IPS-15b (cell line): ENCODE results near the gene USP13.

Experiments used
- H3K27me3 ChIP-seq: one replicate; pipeline ENCODE4 v1.6.1; 2013; ENCODE audit warnings: low read length; ENCODE audit not compliant: control insufficient read depth, insufficient read depth
- H3K36me3 ChIP-seq: one replicate; pipeline ENCODE4 v1.6.1; 2013; ENCODE audit warnings: low read length; ENCODE audit not compliant: control insufficient read depth, insufficient read depth
- H3K4me1 ChIP-seq: one replicate; pipeline ENCODE4 v1.6.1; 2013; ENCODE audit warnings: mild to moderate bottlenecking, low read length; ENCODE audit not compliant: control insufficient read depth, insufficient read depth
- H3K4me3 ChIP-seq: one replicate; pipeline ENCODE4 v1.5.1; 2013; ENCODE audit warnings: low read depth, low read length
- H3K9ac ChIP-seq: one replicate; pipeline ENCODE4 v1.6.1; 2013; ENCODE audit warnings: low read depth, mild to moderate bottlenecking, low read length
- H3K9me3 ChIP-seq: one replicate; pipeline ENCODE4 v1.6.1; 2013; ENCODE audit warnings: mild to moderate bottlenecking, low read length; ENCODE audit not compliant: control insufficient read depth, insufficient read depth

Gene USP13

DNA sequence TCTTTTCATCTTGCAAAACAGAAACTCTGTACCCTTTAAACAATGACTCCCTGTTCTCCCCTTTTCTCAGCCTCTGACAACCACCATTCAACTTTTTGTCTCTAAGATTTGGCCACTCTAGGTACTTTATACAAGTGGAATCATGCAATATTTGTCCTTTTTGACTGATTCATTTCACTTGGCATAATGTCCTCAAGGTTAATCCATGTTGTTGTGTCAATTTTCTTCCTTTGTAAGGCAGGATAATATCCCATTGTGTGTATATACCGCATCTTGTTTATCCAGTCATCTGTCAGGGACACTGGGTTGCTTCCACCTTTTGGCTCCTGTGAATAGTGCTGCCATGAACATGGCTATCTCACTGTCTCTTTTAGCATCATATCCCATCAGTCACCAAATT lies 10.3 kb downstream of the USP13 start:
- Histone ChIP-seq H3K36me3 (no peaks in the 10 kb centered on the region), H3K9ac (no peak overlapping the region), H3K4me1 (peaks cover 18% of the 10 kb centered on the region), H3K4me3 (no peak overlapping the region), H3K9me3 (no peaks in the 10 kb centered on the region), H3K27me3 (no peaks in the 10 kb centered on the region)

DNA sequence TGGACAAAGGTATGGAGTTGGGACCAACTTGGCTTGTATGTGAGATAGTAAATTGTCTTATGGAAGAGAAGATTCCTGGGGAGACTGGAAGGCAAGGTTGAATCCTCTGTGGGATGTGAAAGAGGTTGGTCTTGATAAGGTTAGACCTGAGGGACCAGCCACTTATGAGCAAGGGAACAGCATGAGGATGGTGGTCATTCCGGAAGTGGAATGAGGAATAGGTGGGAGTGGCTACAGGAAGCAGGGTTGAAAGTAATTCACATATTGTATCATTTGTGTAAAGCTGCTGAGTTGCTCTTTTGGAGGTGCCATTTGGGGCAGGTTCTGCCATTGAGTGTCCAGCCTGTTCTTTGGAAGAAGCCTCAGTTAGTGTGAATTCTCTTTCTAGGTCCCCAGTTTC lies 13.2 kb downstream of the USP13 start:
- Histone ChIP-seq H3K27me3 (no peaks in the 10 kb centered on the region), H3K4me1 (peaks cover 13% of the 10 kb centered on the region), H3K4me3 (no peak overlapping the region), H3K9me3 (no peaks in the 10 kb centered on the region), H3K9ac (no peak overlapping the region), H3K36me3 (no peaks in the 10 kb centered on the region)

DNA sequence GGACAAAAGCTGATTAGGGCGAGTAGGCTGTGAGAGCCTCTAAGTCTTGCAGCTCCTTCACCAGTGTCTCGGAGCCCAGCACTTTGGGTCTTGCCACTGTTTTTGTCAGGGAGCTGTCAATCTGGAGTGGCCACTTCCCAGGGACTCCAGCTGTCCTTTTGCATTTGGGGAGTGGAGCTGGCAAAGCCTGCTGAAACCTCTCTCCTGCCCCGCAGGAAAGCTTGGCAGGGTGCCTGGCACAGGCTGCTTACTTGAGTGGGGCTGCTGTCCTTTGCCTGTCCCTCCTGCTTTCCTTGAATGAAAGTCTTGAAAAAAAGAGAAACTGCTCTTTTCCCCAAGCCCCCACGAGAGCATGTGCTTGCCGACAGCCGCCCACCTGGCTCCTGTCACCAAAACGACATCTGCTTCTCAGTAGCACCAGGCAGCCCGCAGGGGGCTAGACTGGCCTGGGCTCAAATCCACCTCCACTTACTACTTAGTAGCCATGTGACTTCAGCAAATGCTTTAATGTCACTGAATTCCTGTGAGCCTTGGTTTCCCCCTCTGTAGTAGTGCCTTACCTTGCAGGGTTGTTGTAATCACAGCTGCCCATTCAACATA lies 13.7 kb downstream of the USP13 start:
- no peaks in the 10 kb centered on the region for H3K9me3 ChIP-seq
- H3K4me3 ChIP-seq, result no peak overlapping the region
- peak overlapping the region; percentile 3 for H3K9ac ChIP-seq
- no peaks in the 10 kb centered on the region for H3K27me3 ChIP-seq
- peaks cover 13% of the 10 kb centered on the region for H3K4me1 ChIP-seq
- H3K36me3 ChIP-seq, result no peaks in the 10 kb centered on the region

DNA sequence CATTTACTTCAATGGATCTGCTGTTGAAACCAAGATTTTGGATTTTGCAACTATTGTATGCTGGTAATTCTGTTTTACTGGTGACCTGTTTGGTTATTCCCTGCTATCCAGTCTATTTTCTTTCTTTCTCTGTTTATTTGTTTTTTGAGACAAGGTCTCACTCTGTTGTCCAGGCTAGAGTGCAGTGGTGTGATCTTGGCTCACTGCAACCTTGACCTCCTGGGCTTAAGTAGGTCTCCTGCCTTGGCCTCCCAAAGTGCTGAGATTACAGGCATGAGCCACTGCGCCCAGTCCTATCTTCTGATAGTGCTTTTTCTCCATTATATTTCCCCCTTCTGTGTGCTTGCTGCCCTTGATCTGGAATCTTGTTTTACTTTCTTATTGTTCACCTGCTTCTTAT lies 15.6 kb downstream of the USP13 start:
- Histone ChIP-seq H3K27me3 (no peaks in the 10 kb centered on the region), H3K9me3 (no peaks in the 10 kb centered on the region), H3K4me1 (peaks cover 11% of the 10 kb centered on the region), H3K36me3 (no peaks in the 10 kb centered on the region), H3K9ac (no peak overlapping the region), H3K4me3 (no peak overlapping the region)

DNA sequence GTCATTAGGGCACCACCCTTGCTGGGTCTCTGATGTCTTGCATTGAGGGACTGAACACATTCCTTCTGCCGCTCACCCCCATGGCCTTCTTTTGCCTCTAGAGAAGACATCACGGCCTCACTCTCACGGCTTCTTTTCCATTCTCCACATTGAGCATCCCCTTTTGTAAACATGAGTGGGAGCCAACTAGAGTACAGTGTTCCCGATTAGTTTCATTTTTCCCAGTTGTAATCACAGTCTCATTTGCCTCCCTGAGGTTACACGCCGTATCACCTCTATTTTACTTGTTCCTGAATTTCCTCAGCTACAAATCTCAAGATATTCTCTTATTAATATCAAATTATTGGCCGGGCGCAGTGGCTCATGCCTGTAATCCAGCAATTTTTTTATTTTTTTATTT lies 17.5 kb downstream of the USP13 start:
- Histone ChIP-seq H3K4me3 (no peak overlapping the region), H3K36me3 (no peaks in the 10 kb centered on the region), H3K4me1 (peaks cover 11% of the 10 kb centered on the region), H3K27me3 (no peaks in the 10 kb centered on the region), H3K9me3 (no peaks in the 10 kb centered on the region), H3K9ac (no peak overlapping the region)

DNA sequence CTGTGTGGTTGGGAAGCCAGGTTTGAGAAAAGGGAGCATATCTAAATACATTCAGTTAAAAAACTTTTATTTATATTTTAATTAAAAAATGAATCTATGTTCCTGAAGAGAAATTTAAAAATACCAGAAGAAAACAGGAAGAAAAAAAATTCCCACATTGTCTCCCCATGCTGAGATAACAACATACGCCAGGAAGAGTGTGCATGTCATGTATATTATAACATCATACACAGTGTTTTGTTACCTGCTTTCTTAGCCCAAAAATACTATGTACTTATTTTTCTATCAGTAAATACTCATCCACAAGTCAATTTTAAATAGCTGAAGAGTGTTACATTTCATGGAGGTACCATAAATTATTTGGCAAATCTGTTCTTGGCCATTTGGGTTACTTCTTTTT lies 18.5 kb downstream of the USP13 start:
- H3K4me3 ChIP-seq, result no peak overlapping the region
- H3K9ac ChIP-seq, result no peak overlapping the region
- no peaks in the 10 kb centered on the region for H3K27me3 ChIP-seq
- no peaks in the 10 kb centered on the region for H3K36me3 ChIP-seq
- H3K9me3 ChIP-seq, result no peaks in the 10 kb centered on the region
- H3K4me1 ChIP-seq, result peaks cover 6% of the 10 kb centered on the region

DNA sequence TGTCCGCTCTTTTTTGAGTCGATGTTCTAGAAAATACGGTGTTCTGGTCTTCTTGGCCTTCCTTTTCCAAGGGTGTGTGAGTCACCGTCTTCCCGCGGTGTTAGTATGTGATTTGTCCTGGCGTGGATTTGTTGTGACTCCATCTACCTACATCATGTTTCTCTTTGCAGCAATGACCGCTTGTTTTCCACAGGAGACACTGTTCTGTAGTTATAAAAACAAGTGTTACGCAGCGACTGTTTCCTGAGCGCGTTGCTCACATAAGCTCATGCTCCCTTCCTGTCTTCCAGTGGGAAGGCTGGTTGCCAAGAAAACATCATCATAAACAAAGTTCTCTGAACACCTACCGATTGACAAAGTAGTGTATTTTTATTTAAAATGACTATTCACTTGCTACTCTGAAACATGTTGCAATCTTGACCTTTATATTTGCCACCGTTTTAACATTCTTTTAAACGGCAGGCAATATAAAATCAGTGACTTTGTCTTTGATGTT lies 19.0 kb downstream of the USP13 start:
- Histone ChIP-seq H3K4me3 (no peak overlapping the region), H3K9me3 (no peaks in the 10 kb centered on the region), H3K36me3 (no peaks in the 10 kb centered on the region), H3K9ac (no peak overlapping the region), H3K27me3 (no peaks in the 10 kb centered on the region), H3K4me1 (peaks cover 2% of the 10 kb centered on the region)

DNA sequence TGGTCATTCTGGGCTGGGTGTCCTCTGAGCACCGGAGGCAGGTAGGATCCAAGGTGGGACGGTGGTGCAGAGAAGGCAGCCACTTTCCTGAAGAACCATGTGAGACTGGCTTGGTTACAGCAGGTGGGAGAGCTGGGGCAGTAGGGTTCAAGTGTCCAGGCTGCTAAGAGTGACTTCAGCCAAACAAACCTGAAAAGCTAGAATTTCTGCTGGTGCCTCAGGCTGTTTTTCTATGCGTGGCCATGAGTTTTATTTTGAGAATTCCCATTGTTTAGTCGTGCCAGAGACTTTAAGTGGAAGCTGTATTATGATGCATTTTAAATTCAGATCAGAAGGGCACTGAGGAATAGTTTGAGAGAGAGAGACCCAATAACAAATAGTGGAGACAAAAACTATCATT lies 20.1 kb downstream of the USP13 start:
- Histone ChIP-seq H3K36me3 (no peaks in the 10 kb centered on the region), H3K4me3 (no peak overlapping the region), H3K27me3 (no peaks in the 10 kb centered on the region), H3K4me1 (no peaks in the 10 kb centered on the region), H3K9ac (peak overlapping the region; percentile 12), H3K9me3 (no peaks in the 10 kb centered on the region)

DNA sequence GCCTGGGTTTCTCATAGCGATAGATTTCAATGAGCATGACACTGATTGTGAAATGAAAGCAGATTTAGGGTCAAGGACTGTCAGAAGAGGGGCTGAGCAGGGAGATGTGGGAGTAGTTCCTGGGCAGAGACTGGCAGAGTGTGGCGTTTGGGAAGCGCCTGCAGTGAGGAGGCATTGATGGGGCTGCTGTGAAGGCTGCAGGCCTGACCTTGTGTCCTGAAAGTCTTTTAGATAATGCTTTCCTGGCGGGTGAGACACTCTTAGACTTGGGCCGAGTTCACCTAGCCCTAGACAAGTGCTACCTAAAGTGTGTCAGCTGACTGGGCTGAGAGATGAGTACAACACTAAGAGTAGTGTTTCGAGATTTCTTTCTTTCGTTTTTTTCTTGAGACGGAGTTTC lies 20.7 kb downstream of the USP13 start:
- Histone ChIP-seq H3K9me3 (no peaks in the 10 kb centered on the region), H3K27me3 (no peaks in the 10 kb centered on the region), H3K9ac (no peak overlapping the region), H3K36me3 (no peaks in the 10 kb centered on the region), H3K4me1 (no peaks in the 10 kb centered on the region), H3K4me3 (no peak overlapping the region)

DNA sequence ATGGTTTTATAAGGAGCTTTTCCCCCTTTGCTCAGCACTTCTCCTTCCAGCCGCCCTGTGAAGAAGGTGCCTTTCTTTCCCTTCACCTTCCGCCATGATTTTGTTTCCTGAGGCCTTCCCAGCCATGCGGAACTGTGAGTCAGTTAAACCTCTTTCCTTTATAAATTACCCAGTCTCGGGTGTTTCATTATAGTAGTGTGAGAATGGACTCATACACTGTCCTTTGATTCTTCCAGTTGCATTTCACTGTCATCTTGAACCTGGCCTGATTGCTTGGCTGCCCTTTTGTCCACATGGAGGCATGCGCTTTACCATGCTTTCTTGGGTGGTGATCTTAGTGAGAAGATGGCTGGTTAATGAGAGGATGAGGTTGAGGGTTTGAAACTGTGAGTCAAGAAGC lies 23.2 kb downstream of the USP13 start:
- Histone ChIP-seq H3K4me1 (no peaks in the 10 kb centered on the region), H3K36me3 (no peaks in the 10 kb centered on the region), H3K4me3 (no peak overlapping the region), H3K9me3 (no peaks in the 10 kb centered on the region), H3K27me3 (no peaks in the 10 kb centered on the region), H3K9ac (no peak overlapping the region)

DNA sequence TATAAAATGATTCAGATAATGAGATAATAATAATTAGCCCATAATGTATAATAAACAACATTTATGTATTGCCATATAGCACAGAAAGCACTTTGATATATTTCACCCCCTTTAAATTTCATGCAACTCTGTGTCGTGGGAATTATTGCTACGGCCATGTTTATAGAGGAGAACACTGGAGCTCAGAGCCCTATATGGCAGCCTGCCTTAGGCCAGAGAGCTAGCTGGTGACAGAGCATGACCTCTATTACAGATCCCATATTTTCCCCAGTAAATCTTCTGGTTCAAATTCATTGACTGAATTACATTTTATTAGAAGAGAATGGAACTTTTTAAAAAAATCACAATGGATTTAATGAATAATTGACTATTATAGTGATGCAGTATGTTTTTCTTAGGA lies 25.0 kb downstream of the USP13 start:
- Histone ChIP-seq H3K36me3 (no peaks in the 10 kb centered on the region), H3K4me1 (no peaks in the 10 kb centered on the region), H3K9ac (no peak overlapping the region), H3K27me3 (no peaks in the 10 kb centered on the region), H3K4me3 (no peak overlapping the region), H3K9me3 (no peaks in the 10 kb centered on the region)

DNA sequence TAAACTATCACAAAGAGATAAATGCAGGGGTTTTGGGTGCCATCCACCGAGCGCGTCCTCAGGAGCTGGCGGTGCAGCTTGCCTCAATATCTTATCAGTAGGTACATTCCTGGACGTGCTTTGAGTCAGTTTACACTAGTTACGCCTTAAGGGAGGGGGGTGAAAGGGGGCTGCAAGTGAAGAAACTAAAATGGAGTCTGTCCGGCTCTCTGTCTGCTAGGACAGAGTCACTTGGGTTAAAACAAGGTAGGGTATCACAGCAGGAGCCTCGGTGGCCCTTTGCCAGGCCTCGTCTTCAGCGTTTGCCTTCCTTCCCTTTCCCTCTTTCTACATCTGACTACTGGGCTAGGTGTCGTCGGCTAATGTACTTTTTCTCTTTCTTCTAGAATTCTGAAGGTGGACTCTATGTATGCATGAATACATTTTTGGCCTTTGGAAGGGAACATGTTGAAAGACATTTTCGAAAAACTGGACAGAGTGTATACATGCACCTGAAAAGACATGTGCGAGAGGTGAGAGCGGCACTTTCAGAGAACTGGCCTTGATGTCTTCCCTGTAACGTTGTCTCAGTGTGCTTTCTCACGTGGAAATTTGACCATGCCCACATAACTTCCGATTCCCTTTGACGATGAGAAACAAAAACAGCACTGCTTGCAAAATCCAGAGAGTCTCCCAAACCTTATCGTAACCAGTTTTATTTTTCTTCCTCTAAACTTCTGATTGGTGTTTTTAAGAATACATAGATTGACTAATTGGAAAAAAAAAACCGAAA lies 28.8 kb downstream of the USP13 start:
- Histone ChIP-seq H3K4me1 (no peaks in the 10 kb centered on the region), H3K36me3 (no peaks in the 10 kb centered on the region), H3K9ac (no peak overlapping the region), H3K4me3 (no peak overlapping the region), H3K27me3 (no peaks in the 10 kb centered on the region), H3K9me3 (no peaks in the 10 kb centered on the region)
